HepG2 (cell line): ENCODE measurements around the gene SRRT. TPM values are rescaled to one million over a fixed set of nuclear protein-coding genes. Genes with fewer than 3 reads are reported as not detected.

Experiments used
- ATAC-seq: fragments of 200-7000 bp; cut with Tn5 transposase; 3 replicates; pipeline ENCODE4 v1.9.1; 2020; ENCODE audit warnings: mild to moderate bottlenecking, moderate library complexity
- BruUV-seq: library from RNA; stranded (reverse); fragments of 400-500 nt; replicated peaks from 2 replicates; lab custom pipeline; 2021; lab: Mats Ljungman, UMichigan
- CTCF ChIA-PET: fragments of 300-600 bp; formaldehyde crosslinking; extraction: SDS; loops from one replicate; lab custom pipeline; 2021; ENCODE audit warnings: low total read pairs, inconsistent platforms, low intra/inter-chr PET ratio; lab: Yijun Ruan, JAX
- POLR2A ChIA-PET: fragments of 350-600 bp; sonication (Branson Sonifier 250); formaldehyde crosslinking; loops from one replicate; lab custom pipeline; 2020; ENCODE audit warnings: antibody characterized with exemption, inconsistent platforms; lab: Yijun Ruan, JAX
- DNase-seq: peaks from one replicate; pipeline ENCODE4 v3.0.0-alpha.2; 2015; ENCODE audit warnings: low spot score
- FAIRE-seq: peaks from 3 replicates; lab custom pipeline; 2011; peaks lifted over from hg19 to GRCh38; lab: Jason Lieb, UNC
- H2AFZ ChIP-seq: one replicate; pipeline ENCODE4 v1.6.1; 2011; ENCODE audit warnings: low read length, inconsistent platforms
- H3K27ac ChIP-seq: fragments of 300-600 bp; 3 replicates; pipeline ENCODE4 v1.8.0; 2011; ENCODE audit warnings: mixed run types, mild to moderate bottlenecking, mixed read lengths, low read length, inconsistent platforms; ENCODE audit not compliant: insufficient read depth; ENCODE audit errors: extremely low read length
- H3K27me3 ChIP-seq, 2 experiments: fragments of 200-600 bp in 1 of 2; 2 replicates in 1 of 2; 3 replicates in 1 of 2; pipeline versions ENCODE4 v1.6.0 to v1.8.0; 2011; ENCODE audit warnings: low read length in 2 of 2, mild to moderate bottlenecking in 2 of 2, moderate library complexity in 2 of 2, inconsistent platforms in 1 of 2; ENCODE audit not compliant: insufficient read depth in 2 of 2, control insufficient read depth in 1 of 2
- H3K36me3 ChIP-seq, 2 experiments: fragments of 200-600 bp in 1 of 2; replicated peaks in 1 of 2; 2 replicates in 1 of 2; 3 replicates in 1 of 2; pipeline versions ENCODE4 v1.5.1 to v1.8.0; 2011; ENCODE audit warnings: low read length in 2 of 2, inconsistent platforms in 1 of 2; ENCODE audit not compliant: insufficient read depth in 2 of 2, control insufficient read depth in 1 of 2
- H3K4me1 ChIP-seq: 2 replicates; pipeline ENCODE4 v1.5.1; 2012; ENCODE audit warnings: low read length, inconsistent platforms; ENCODE audit not compliant: insufficient read depth
- H3K4me2 ChIP-seq: 2 replicates; pipeline ENCODE4 v1.6.0; 2011; ENCODE audit warnings: low read depth, low read length, inconsistent platforms
- H3K4me3 ChIP-seq, 3 experiments: fragments of 200-600 bp in 1 of 3; sonication (generic), shearing (Covaris generic) in 1 of 3; replicated peaks in 1 of 3; 2 replicates each; pipeline ENCODE4 v1.5.1; 2011 to 2016; ENCODE audit warnings: low read length in 3 of 3, inconsistent platforms in 2 of 3, low read depth in 2 of 3, mild to moderate bottlenecking in 2 of 3, control low read depth in 1 of 3, mixed read lengths in 1 of 3; ENCODE audit not compliant: insufficient read depth in 1 of 3
- H3K79me2 ChIP-seq: one replicate; pipeline ENCODE4 v1.6.1; 2011; ENCODE audit warnings: low read length, inconsistent platforms; ENCODE audit not compliant: insufficient read depth
- H3K9ac ChIP-seq: 2 replicates; pipeline ENCODE4 v1.6.0; 2011; ENCODE audit warnings: mild to moderate bottlenecking, low read depth, low read length, inconsistent platforms; ENCODE audit not compliant: insufficient read depth
- H3K9me3 ChIP-seq: 2 replicates; pipeline ENCODE4 v1.5.1; 2012; ENCODE audit warnings: mild to moderate bottlenecking, low read length
- H4K20me1 ChIP-seq: 2 replicates; pipeline ENCODE4 v1.6.0; 2011; ENCODE audit warnings: inconsistent platforms, mild to moderate bottlenecking, low read length, moderate library complexity; ENCODE audit not compliant: insufficient read depth
- ZBTB33 ChIP-seq: sonication (generic); formaldehyde crosslinking; IDR thresholded peaks from 2 replicates; pipeline ENCODE4 v1.4.0; 2020; ENCODE audit warnings: missing genetic modification reagents
- ZNF691 ChIP-seq: sonication (generic); formaldehyde crosslinking; IDR thresholded peaks from 2 replicates; pipeline ENCODE4 v1.4.0; 2020; ENCODE audit warnings: missing genetic modification reagents, low read depth, mild to moderate bottlenecking, borderline replicate concordance
- ZNF761 ChIP-seq: sonication (generic); formaldehyde crosslinking; conservative IDR thresholded peaks from 2 replicates; pipeline ENCODE4 v1.4.0; 2020; ENCODE audit warnings: mild to moderate bottlenecking, missing genetic modification reagents
- ZNF850 ChIP-seq: sonication (generic); formaldehyde crosslinking; conservative IDR thresholded peaks from 2 replicates; pipeline ENCODE4 v1.9.0; 2021; ENCODE audit warnings: mild to moderate bottlenecking, missing genetic modification reagents
- WGBS: methylation state at CpG from one replicate; pipeline ENCODE4 v1.1.6; 2017; ENCODE audit warnings: low lambda C conversion rate; 5-methylcytosine and 5-hydroxymethylcytosine counted together
- in situ Hi-C: cut with HindIII; loops from 2 replicates; pipeline ENCODE4 v1.10.0; 2017; ENCODE audit warnings: low pct_unique_long_range_greater_than_20kb; ENCODE audit not compliant: extremely low pct_ligation_motif_present
- intact Hi-C: fragments of 100-400 bp; cut with micrococcal nuclease; formaldehyde crosslinking; loops from one replicate; pipeline ENCODE4 v1.10.0; 2022; ENCODE audit not compliant: unreplicated experiment
- polyA plus RNA-seq, 8 experiments: library from polyadenylated mRNA; depleted of rRNA in 3 of 8; stranded (reverse) in 7 of 8; unstranded in 1 of 8; fragments of >200 nt; fragmentation: Illumina TruSeq in 4 of 8; extraction: Trizol in 4 of 8; gene quantifications; 2 replicates each; pipeline versions ENCODE4 v1.2.1 to v1.2.3, GENCODE V29; 2011 to 2016; ENCODE audit warnings: low read depth in 4 of 8, missing spikeins in 1 of 8, mixed read lengths in 1 of 8; ENCODE audit not compliant: insufficient read depth in 1 of 8
- total RNA-seq, 5 experiments: library from RNA; depleted of rRNA; stranded (reverse); fragments of >200 nt; fragmentation: Illumina TruSeq; extraction: Trizol; gene quantifications; 2 replicates each; pipeline ENCODE4 v1.2.3, GENCODE V29; 2016; ENCODE audit warnings: low read depth in 1 of 5

SRRT gene
- total and polyA plus RNA-seq, 2 of the 13 experiments (the other 11 are each of a cell fraction or from before 2014, with no cell fraction given) = 26.2 to 106 TPM

DNA sequence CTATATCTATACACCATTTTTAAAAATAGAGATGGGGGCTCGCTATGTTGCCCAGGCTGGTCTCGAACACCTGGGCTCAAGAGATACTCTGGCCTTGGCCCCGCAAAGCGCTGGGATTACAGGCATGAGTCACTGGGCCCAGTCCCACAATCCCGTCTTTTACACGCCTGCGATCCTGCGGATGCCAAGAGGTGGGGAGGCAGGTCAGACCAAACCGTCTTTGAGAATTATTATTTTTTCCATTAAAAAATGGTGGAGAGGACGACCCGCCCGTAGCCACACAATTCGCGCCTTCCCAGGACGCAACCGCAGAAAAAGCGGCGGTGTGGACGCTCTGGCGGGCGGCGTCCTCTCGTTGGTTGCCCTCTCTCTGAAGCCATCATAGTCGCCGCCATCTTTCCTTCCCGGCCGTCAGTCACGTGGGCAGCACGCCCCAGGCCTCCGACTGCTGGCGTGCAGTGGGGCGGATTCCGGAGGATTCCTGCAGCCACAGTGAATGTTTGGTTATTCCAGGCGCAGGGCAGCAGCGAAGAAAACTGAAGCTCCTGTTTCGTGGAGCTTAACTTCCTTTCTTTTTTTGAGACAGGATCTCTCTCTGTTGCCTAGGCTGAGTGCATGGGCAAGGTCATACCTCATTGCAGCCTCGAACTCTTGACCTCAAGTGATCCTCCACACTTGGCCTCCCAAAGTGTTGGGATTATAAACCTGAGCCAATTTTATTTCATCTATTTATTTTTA lies 37.6 kb upstream of the SRRT start:
- Histone ChIP-seq H3K4me2 (no peak overlapping the region), H2AFZ (no peak overlapping the region), H3K27ac (no peak overlapping the region), H3K27me3 (no peaks in the 10 kb centered on the region), H3K36me3 (no peaks in the 10 kb centered on the region), H4K20me1 (no peaks in the 10 kb centered on the region), H3K9ac (no peak overlapping the region), H3K79me2 (no peaks in the 10 kb centered on the region), H3K4me3 (no peak overlapping the region), H3K9me3 (no peaks in the 10 kb centered on the region), H3K4me1 (peaks cover 53% of the 10 kb centered on the region)
- ChIA-PET POLR2A (interaction anchor here (1.4 to 2.4 kb wide), 2 partner anchors 9 to 15 kb away, joined by 9 to 13 read pairs; partner anchors contain the start of genes EPHB4 and SLC12A9), CTCF (interaction anchor here (1.7 kb wide), 1 partner anchor 15 kb away, joined by 3 read pairs; the partner anchor contains the start of gene SLC12A9)
- intact Hi-C loops (no loop called here), in situ Hi-C loops (no loop called here)
- WGBS = 98% methylated on average over 37 of the region's 37 CpGs
- no peak for FAIRE-seq
- BruUV-seq = no TSS peak
- TF ChIP-seq ZBTB33 = peak; percentile 67
- TF ChIP-seq ZNF850 (CRISPR knock-in tag) = no peak
- no peak for TF ChIP-seq ZNF761 (CRISPR knock-in tag)
- TF ChIP-seq ZNF691 (CRISPR knock-in tag) = no peak
- DNase-seq = no peak
- no peak for ATAC-seq
